Measurements from ENCODE around the gene C19orf44. TPM values are rescaled to one million over a fixed set of nuclear protein-coding genes. Genes with fewer than 3 reads are reported as not detected.

C19orf44 gene
- total and polyA plus RNA-seq, 2 of the 4 experiments (the other 2 are of a cell fraction) = 1.4 to 3.8 TPM

DNA sequence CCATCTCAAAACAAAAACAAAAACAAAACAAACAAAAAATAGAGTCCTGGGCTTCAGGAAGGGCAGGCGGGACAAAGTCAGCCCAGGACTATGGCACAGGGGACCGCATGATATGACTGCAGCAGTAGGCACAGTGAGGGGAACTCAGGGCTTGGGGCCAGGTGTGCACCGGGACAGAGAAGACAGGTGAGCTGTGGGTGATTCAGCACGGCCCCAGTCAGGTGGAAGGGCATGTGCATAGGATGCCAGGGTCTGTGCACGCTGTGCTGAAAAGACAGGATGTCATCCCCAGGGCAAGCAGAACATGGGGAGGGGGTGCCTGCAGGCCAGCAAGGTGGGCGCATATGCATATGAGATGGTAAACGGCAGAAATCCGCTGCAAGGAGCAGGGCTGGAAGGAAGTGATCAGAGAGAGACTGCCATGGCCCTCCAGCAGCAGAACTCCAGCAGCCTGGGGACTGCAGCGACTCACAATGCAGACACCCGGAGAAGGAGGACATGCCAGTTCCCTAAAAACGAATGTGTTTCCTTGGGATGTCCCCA is 39.5 kb upstream of the C19orf44 start:
- Histone ChIP-seq H3K18ac (ENCODE audit: low read depth, low read length) (no peak overlapping the region), H2BK15ac (ENCODE audit: low read depth, low read length) (no peak overlapping the region), H2AK5ac (ENCODE audit: low read depth, low read length) (peak overlapping the region; percentile 43; the same call in 1 of the 2 replicates), H4K8ac (ENCODE audit: low read depth in 2 of 2, low read length in 2 of 2) (peak overlapping the region in 1 of 2 experiments; percentile 31; a peak in 1 of 4 replicates), H2AFZ (replicated peaks; ENCODE audit: low read length, poor library complexity) (peak overlapping the region; percentile 28), H2BK5ac (ENCODE audit: low read depth, low read length, poor library complexity, severe bottlenecking) (no peak overlapping the region), H2AK9ac (replicated peaks; ENCODE audit: low read depth, low read length, poor library complexity) (peak overlapping the region; percentile 97), H3K9me1 (ENCODE audit: insufficient read depth, low read length) (peaks cover 35% of the 10 kb centered on the region), H3K4me2 (ENCODE audit: low read depth, low read length) (peak overlapping the region; percentile 45), H3K4me3 (ENCODE audit: insufficient read depth, low read depth, low read length) (no peak overlapping the region), H3K79me1 (ENCODE audit: low read depth in 1 of 2, low read length in 2 of 2) (peaks cover 50 to 87% of the 10 kb centered on the region in 2 experiments), H4K91ac (ENCODE audit: insufficient read depth, low read depth, low read length) (no peak overlapping the region), H4K20me1 (ENCODE audit: insufficient read depth, low read length) (peaks cover 72% of the 10 kb centered on the region), H3K14ac (replicated peaks; ENCODE audit: low read depth, low read length) (peak overlapping the region; percentile 78), H3K56ac (ENCODE audit: extremely low read depth, insufficient read depth, low read length) (no peak overlapping the region), H3K4ac (ENCODE audit: low read depth, low read length) (peak overlapping the region; percentile 85), H2BK120ac (ENCODE audit: low read depth, low read length) (peak overlapping the region; percentile 18; the same call in 1 of the 2 replicates), H3K9me3 (ENCODE audit: control insufficient read depth, insufficient read depth, low read length) (no peaks in the 10 kb centered on the region), H3K23ac (ENCODE audit: low read depth, low read length) (peak overlapping the region; percentile 65; the same call in 1 of the 2 replicates), H3K4me1 (ENCODE audit: control insufficient read depth, insufficient read depth, low read length) (peaks cover 23% of the 10 kb centered on the region), H4K5ac (ENCODE audit: low read depth, low read length) (no peak overlapping the region; the same call in 1 of the 2 replicates), H3K27me3 (ENCODE audit: control insufficient read depth, insufficient read depth, low read length) (no peaks in the 10 kb centered on the region), H2BK20ac (ENCODE audit: low read depth, low read length) (peak overlapping the region; percentile 9; the same call in 1 of the 2 replicates), H3K36me3 (ENCODE audit: control insufficient read depth, insufficient read depth, low read length) (no peaks in the 10 kb centered on the region), H3K27ac (ENCODE audit: insufficient read depth, low read length) (peak overlapping the region; percentile 25; the same call in 1 of the 2 replicates), H3K9ac (ENCODE audit: low read depth, low read length) (no peak overlapping the region)
- in situ Hi-C loops (cut with MboI; ENCODE audit: low sequenced_read_pairs) (no loop called here), intact Hi-C loops (cut with micrococcal nuclease) (no loop called here), dilution Hi-C loops (cut with HindIII; ENCODE audit: low sequenced_read_pairs, unreplicated experiment) (no loop called here)
- CTCF ChIA-PET = no interaction called here
- ATAC-seq (ENCODE audit: low read depth) (peak; percentile 30), DNase-seq (no peak)
- no TSS peak for BruUV-seq (replicated peaks)
- TF ChIP-seq RFX5 (IDR thresholded peaks at IDR 0.05; ENCODE audit: low read depth, low read length) = no peak
- no peak for TF ChIP-seq CTCF (conservative IDR thresholded peaks at IDR 0.05; ENCODE audit: low read depth, low read length)
- TF ChIP-seq SMC3 (IDR thresholded peaks at IDR 0.05; ENCODE audit: low read depth, low read length) = no peak
- POLR2A ChIA-PET (ENCODE audit: unreplicated experiment) = no interaction called here
- WGBS, 2 experiments (ENCODE audit: extremely low coverage in 2 of 2, insufficient read length in 1 of 2) = 70% methylated on average over 6 of the region's 11 CpGs; no CpG with 5 or more reads in 1 of the 2 experiments

Measured in IMR-90 (cell line).